ENCODE measurements around the gene ARRB1. TPM values are rescaled to one million over a fixed set of nuclear protein-coding genes. Genes with fewer than 3 reads are reported as not detected.

Gene ARRB1
- total and polyA plus RNA-seq, 4 donors, result 3.3 to 21.2 (median 12.5) TPM

DNA sequence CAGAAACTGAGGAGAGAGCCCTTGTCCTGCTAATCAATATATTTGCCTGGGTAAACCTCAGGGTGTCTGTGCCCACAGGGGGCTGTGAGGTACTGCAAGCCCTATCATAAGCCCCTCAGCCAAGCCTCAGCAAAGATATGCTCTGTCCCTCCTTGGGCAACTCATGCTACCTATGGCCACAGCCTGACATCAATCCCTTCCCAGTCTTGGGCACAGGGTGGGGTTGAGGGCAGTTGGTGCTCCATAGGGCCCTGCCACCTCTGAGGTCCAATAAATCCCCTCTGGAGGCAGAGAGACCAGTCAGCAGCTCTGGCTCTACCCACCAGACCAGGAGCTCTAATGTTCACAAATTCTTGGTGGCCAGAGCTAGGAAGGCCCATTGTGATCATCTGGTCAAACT lies 87.1 kb downstream of the ARRB1 start:
- TF ChIP-seq TAF1 (conservative IDR thresholded peaks at IDR 0.05) (no peak), RXRA (IDR thresholded peaks at IDR 0.05) (no peak), HNF4G (IDR thresholded peaks at IDR 0.05) (no peak), FOXA1 (IDR thresholded peaks at IDR 0.05) (no peak), ATF3 (IDR thresholded peaks at IDR 0.05) (no peak)
- no peaks in the 10 kb centered on the region for H3K27me3 ChIP-seq (ENCODE audit: control insufficient read depth in 4 of 4, insufficient read depth in 4 of 4, low read length in 3 of 4)
- H3K27ac ChIP-seq (ENCODE audit: low read depth in 1 of 2, low read length in 2 of 2), result no peak overlapping the region
- no peak overlapping the region for H3K4me3 ChIP-seq (ENCODE audit: low read depth in 1 of 3, low read length in 3 of 3)
- H3K36me3 ChIP-seq (ENCODE audit: control insufficient read depth in 4 of 4, insufficient read depth in 3 of 4, low read depth in 1 of 4, low read length in 3 of 4), result peaks cover 0 to 2% (median under 1%) of the 10 kb centered on the region in 4 donors
- no peak overlapping the region for H3K9ac ChIP-seq (ENCODE audit: low read depth in 1 of 2, low read length in 2 of 2)
- H3K9me3 ChIP-seq (ENCODE audit: control insufficient read depth in 4 of 4, low read length in 3 of 4), result no peaks in the 10 kb centered on the region
- peaks cover 0 to 3% (median under 1%) of the 10 kb centered on the region in 4 donors for H3K4me1 ChIP-seq (ENCODE audit: control insufficient read depth in 4 of 4, insufficient read depth in 4 of 4, low read length in 3 of 4)
- DNase-seq (ENCODE audit: low spot score), result no peak

- TF ChIP-seq, protein P1, sequence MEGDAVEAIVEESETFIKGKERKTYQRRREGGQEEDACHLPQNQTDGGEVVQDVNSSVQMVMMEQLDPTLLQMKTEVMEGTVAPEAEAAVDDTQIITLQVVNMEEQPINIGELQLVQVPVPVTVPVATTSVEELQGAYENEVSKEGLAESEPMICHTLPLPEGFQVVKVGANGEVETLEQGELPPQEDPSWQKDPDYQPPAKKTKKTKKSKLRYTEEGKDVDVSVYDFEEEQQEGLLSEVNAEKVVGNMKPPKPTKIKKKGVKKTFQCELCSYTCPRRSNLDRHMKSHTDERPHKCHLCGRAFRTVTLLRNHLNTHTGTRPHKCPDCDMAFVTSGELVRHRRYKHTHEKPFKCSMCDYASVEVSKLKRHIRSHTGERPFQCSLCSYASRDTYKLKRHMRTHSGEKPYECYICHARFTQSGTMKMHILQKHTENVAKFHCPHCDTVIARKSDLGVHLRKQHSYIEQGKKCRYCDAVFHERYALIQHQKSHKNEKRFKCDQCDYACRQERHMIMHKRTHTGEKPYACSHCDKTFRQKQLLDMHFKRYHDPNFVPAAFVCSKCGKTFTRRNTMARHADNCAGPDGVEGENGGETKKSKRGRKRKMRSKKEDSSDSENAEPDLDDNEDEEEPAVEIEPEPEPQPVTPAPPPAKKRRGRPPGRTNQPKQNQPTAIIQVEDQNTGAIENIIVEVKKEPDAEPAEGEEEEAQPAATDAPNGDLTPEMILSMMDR (IDR thresholded peaks at IDR 0.05; ENCODE audit: low read depth, low read length, missing input control), result no peak
- TF ChIP-seq FOXA2 (IDR thresholded peaks at IDR 0.05) (no peak), TAF1 (conservative IDR thresholded peaks at IDR 0.05) (no peak), RAD21 (IDR thresholded peaks at IDR 0.05) (no peak), EGR1 (IDR thresholded peaks at IDR 0.05; ENCODE audit: low read depth in 2 of 2) (no peak), SP1 (IDR thresholded peaks at IDR 0.05) (no peak), NR2F2 (IDR thresholded peaks at IDR 0.05) (no peak), GABPA (IDR thresholded peaks at IDR 0.05 in 1 of 2, conservative IDR thresholded peaks at IDR 0.05 in 1 of 2) (no peak), HNF4G (IDR thresholded peaks at IDR 0.05) (no peak), YY1 (IDR thresholded peaks at IDR 0.05) (no peak), ATF3 (IDR thresholded peaks at IDR 0.05) (no peak), JUND (IDR thresholded peaks at IDR 0.05) (no peak), FOXA1 (IDR thresholded peaks at IDR 0.05) (no peak), RXRA (IDR thresholded peaks at IDR 0.05) (no peak), REST (IDR thresholded peaks at IDR 0.05) (no peak), HNF4A (conservative IDR thresholded peaks at IDR 0.05) (no peak)
- TF ChIP-seq, protein P2, sequence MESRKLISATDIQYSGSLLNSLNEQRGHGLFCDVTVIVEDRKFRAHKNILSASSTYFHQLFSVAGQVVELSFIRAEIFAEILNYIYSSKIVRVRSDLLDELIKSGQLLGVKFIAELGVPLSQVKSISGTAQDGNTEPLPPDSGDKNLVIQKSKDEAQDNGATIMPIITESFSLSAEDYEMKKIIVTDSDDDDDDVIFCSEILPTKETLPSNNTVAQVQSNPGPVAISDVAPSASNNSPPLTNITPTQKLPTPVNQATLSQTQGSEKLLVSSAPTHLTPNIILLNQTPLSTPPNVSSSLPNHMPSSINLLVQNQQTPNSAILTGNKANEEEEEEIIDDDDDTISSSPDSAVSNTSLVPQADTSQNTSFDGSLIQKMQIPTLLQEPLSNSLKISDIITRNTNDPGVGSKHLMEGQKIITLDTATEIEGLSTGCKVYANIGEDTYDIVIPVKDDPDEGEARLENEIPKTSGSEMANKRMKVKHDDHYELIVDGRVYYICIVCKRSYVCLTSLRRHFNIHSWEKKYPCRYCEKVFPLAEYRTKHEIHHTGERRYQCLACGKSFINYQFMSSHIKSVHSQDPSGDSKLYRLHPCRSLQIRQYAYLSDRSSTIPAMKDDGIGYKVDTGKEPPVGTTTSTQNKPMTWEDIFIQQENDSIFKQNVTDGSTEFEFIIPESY (IDR thresholded peaks at IDR 0.05), result no peak
- TF ChIP-seq, protein P3, sequence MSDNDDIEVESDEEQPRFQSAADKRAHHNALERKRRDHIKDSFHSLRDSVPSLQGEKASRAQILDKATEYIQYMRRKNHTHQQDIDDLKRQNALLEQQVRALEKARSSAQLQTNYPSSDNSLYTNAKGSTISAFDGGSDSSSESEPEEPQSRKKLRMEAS (IDR thresholded peaks at IDR 0.05), result no peak
- Histone ChIP-seq H3K9ac (ENCODE audit: low read depth in 1 of 2, low read length in 2 of 2) (no peak overlapping the region), H3K9me3 (ENCODE audit: control insufficient read depth in 4 of 4, low read length in 3 of 4) (no peaks in the 10 kb centered on the region), H3K4me3 (ENCODE audit: low read depth in 1 of 3, low read length in 3 of 3) (no peak overlapping the region), H3K36me3 (ENCODE audit: control insufficient read depth in 4 of 4, insufficient read depth in 3 of 4, low read depth in 1 of 4, low read length in 3 of 4) (peaks cover 0 to 2% (median under 1%) of the 10 kb centered on the region in 4 donors), H3K27me3 (ENCODE audit: control insufficient read depth in 4 of 4, insufficient read depth in 4 of 4, low read length in 3 of 4) (no peaks in the 10 kb centered on the region), H3K27ac (ENCODE audit: low read depth in 1 of 2, low read length in 2 of 2) (no peak overlapping the region), H3K4me1 (ENCODE audit: control insufficient read depth in 4 of 4, insufficient read depth in 4 of 4, low read length in 3 of 4) (peaks cover 0 to 3% (median under 1%) of the 10 kb centered on the region in 4 donors)
- 78% methylated on average over 4 of the region's 4 CpGs for WGBS
- DNase-seq (ENCODE audit: low spot score), result no peak
Measured at GRCh38 chr11:75263944-75264349, 87.5 kb downstream of the ARRB1 start.
